CMK (cell line): ENCODE data around the gene C16orf46.
"Not testable (repeated sequence)": the region's sequence is repeated elsewhere in the genome, so short reads cannot be mapped to it uniquely, and the experiment has no call there.

Experiments
- DNase-seq: peaks from one replicate; pipeline ENCODE4 v3.0.0-alpha.2; 2010; ENCODE audit warnings: low read depth

C16orf46 gene

GRCh38 chr16:81077076-81077940, at the start of gene C16orf46:
TSS of gene C16orf46 (minus strand) at chr16:81077238. CDS start at chr16:81063955, 13,283 bp downstream.
- DNase-seq = peak; percentile 79

- no peak for DNase-seq
Observed at GRCh38 chr16:81123092-81123852, 46.2 kb upstream of the C16orf46 start.

- DNase-seq = no peak
Observed at GRCh38 chr16:81121474-81121990, 44.5 kb upstream of the C16orf46 start.

- DNase-seq = no peak
Observed at GRCh38 chr16:81117436-81117835, 40.4 kb upstream of the C16orf46 start.

GRCh38 chr16:81116285-81116684, 39.2 kb upstream of the C16orf46 start:
- DNase-seq = no peak

- DNase-seq = no peak
Observed at GRCh38 chr16:81112453-81112852, 35.4 kb upstream of the C16orf46 start.

- DNase-seq = not testable (repeated sequence)
Observed at GRCh38 chr16:81109274-81109673, 32.2 kb upstream of the C16orf46 start.

GRCh38 chr16:81107511-81107910, 30.5 kb upstream of the C16orf46 start:
- no peak for DNase-seq

- no peak for DNase-seq
Observed at GRCh38 chr16:81106826-81107503, 29.9 kb upstream of the C16orf46 start.

- DNase-seq = no peak
Observed at GRCh38 chr16:81105946-81106345, 28.9 kb upstream of the C16orf46 start.

- no peak for DNase-seq
Observed at GRCh38 chr16:81101702-81102101, 24.7 kb upstream of the C16orf46 start.

GRCh38 chr16:81099958-81100357, 22.9 kb upstream of the C16orf46 start:
- DNase-seq = no peak

GRCh38 chr16:81097230-81097629, 20.2 kb upstream of the C16orf46 start:
- no peak for DNase-seq

- DNase-seq = no peak
Observed at GRCh38 chr16:81096715-81097208, 19.7 kb upstream of the C16orf46 start.

GRCh38 chr16:81095953-81096714, 19.1 kb upstream of the C16orf46 start, which contains the start of gene GCSH:
TSS of gene GCSH (minus strand) at chr16:81096395. CDS start at chr16:81096278, 117 bp downstream.
- peak; percentile 95 for DNase-seq

- no peak for DNase-seq
Observed at GRCh38 chr16:81095653-81095952, 18.6 kb upstream of the C16orf46 start.

- DNase-seq = no peak
Observed at GRCh38 chr16:81094771-81095251, 17.8 kb upstream of the C16orf46 start.

- no peak for DNase-seq
Observed at GRCh38 chr16:81088836-81089235, 11.8 kb upstream of the C16orf46 start.

GRCh38 chr16:81081014-81081413, 4.0 kb upstream of the C16orf46 start:
- DNase-seq = no peak

- no peak for DNase-seq
Observed at GRCh38 chr16:81080233-81080632, 3.2 kb upstream of the C16orf46 start.

- DNase-seq = peak; percentile 73
Observed at GRCh38 chr16:81076566-81077075, 417 bp downstream of the C16orf46 start.
